Measurements from ENCODE around the gene PRMT1. TPM values are rescaled to one million over a fixed set of nuclear protein-coding genes. Genes with fewer than 3 reads are reported as not detected.

Gene PRMT1
- total and polyA plus RNA-seq, 4 donors, result 35.1 to 67.2 (median 53.8) TPM

DNA sequence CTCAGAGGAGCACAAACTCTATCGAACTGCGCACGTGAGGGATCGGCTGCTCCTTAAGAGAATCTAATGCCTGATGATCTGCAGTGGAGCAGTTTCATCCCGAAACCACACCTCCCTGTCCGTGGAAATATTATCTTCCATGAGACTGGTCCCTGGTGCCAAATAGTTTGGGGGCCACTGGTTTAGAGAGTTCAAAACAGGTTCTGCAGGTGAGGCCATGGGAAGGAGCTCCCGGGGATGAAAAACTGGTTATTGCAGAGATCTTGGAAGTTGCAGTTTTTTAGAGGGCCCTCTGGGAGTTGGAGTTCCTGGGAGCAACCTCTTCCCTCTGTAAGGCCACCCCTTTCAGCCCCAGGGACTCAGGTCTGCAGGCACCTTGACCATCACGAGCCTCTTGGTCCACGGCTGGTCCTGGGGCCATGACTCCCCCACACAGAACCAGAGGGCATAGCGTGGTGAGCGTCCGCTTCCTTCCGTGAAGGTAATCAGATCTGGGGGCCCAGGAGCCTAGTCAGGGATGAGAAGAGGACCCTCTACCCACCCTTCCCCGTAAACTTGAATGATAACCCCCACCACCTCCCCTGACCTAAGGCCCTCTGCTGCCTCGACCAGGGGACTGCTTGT, 16.6 kb upstream of the PRMT1 start:
- WGBS, result 94% methylated on average over 15 of the region's 15 CpGs
- peaks cover 18 to 64% (median 24%) of the 10 kb centered on the region in 4 donors for H3K36me3 ChIP-seq (ENCODE audit: control insufficient read depth in 4 of 4, insufficient read depth in 3 of 4, low read depth in 1 of 4, low read length in 3 of 4)

GRCh38 chr19:49662011-49662410, 15.1 kb upstream of the PRMT1 start:
- no peak overlapping the region for H3K27ac ChIP-seq (ENCODE audit: low read depth in 1 of 2, low read length in 2 of 2)
- H3K36me3 ChIP-seq (ENCODE audit: control insufficient read depth in 4 of 4, insufficient read depth in 3 of 4, low read depth in 1 of 4, low read length in 3 of 4), result peaks cover 16 to 48% (median 18%) of the 10 kb centered on the region in 4 donors
- TF ChIP-seq NR2F2 (IDR thresholded peaks at IDR 0.05) (no peak), GABPA (IDR thresholded peaks at IDR 0.05 in 1 of 2, conservative IDR thresholded peaks at IDR 0.05 in 1 of 2) (no peak), TAF1 (conservative IDR thresholded peaks at IDR 0.05) (no peak), JUND (IDR thresholded peaks at IDR 0.05) (no peak), SP1 (IDR thresholded peaks at IDR 0.05) (no peak)
- no peaks in the 10 kb centered on the region for H3K9me3 ChIP-seq (ENCODE audit: control insufficient read depth in 4 of 4, low read length in 3 of 4)
- no peak for DNase-seq (ENCODE audit: low spot score)
- no peaks in the 10 kb centered on the region for H3K27me3 ChIP-seq (ENCODE audit: control insufficient read depth in 4 of 4, insufficient read depth in 4 of 4, low read length in 3 of 4)
- 96% methylated on average over 16 of the region's 16 CpGs for WGBS
- peaks cover 7 to 35% (median 27%) of the 10 kb centered on the region in 4 donors for H3K4me1 ChIP-seq (ENCODE audit: control insufficient read depth in 4 of 4, insufficient read depth in 4 of 4, low read length in 3 of 4)
- H3K4me3 ChIP-seq (ENCODE audit: low read depth in 1 of 3, low read length in 3 of 3), result no peak overlapping the region
- no peak overlapping the region for H3K9ac ChIP-seq (ENCODE audit: low read depth in 1 of 2, low read length in 2 of 2)

More for the DNA sequence above, 16.6 kb upstream of the PRMT1 start:
- H3K27ac ChIP-seq (ENCODE audit: low read depth in 1 of 2, low read length in 2 of 2), result no peak overlapping the region
- H3K4me1 ChIP-seq (ENCODE audit: control insufficient read depth in 4 of 4, insufficient read depth in 4 of 4, low read length in 3 of 4), result peaks cover 2 to 24% (median 19%) of the 10 kb centered on the region in 4 donors
- H3K9me3 ChIP-seq (ENCODE audit: control insufficient read depth in 4 of 4, low read length in 3 of 4), result no peaks in the 10 kb centered on the region
- H3K27me3 ChIP-seq (ENCODE audit: control insufficient read depth in 4 of 4, insufficient read depth in 4 of 4, low read length in 3 of 4), result no peaks in the 10 kb centered on the region
- H3K9ac ChIP-seq (ENCODE audit: low read depth in 1 of 2, low read length in 2 of 2), result no peak overlapping the region
- H3K4me3 ChIP-seq (ENCODE audit: low read depth in 1 of 3, low read length in 3 of 3), result no peak overlapping the region
- TF ChIP-seq FOXA2 (IDR thresholded peaks at IDR 0.05) (no peak), ATF3 (IDR thresholded peaks at IDR 0.05) (no peak), REST (IDR thresholded peaks at IDR 0.05) (no peak), GABPA (IDR thresholded peaks at IDR 0.05 in 1 of 2, conservative IDR thresholded peaks at IDR 0.05 in 1 of 2) (no peak), RAD21 (IDR thresholded peaks at IDR 0.05) (no peak), TAF1 (conservative IDR thresholded peaks at IDR 0.05) (no peak), RXRA (IDR thresholded peaks at IDR 0.05) (no peak), NR2F2 (IDR thresholded peaks at IDR 0.05) (no peak)
- TF ChIP-seq, protein P1, sequence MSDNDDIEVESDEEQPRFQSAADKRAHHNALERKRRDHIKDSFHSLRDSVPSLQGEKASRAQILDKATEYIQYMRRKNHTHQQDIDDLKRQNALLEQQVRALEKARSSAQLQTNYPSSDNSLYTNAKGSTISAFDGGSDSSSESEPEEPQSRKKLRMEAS (IDR thresholded peaks at IDR 0.05), result no peak
- no peak for DNase-seq (ENCODE audit: low spot score)

GRCh38 chr19:49663224-49663623, 13.8 kb upstream of the PRMT1 start:
- no peak overlapping the region for H3K27ac ChIP-seq (ENCODE audit: low read depth in 1 of 2, low read length in 2 of 2)
- WGBS, result 94% methylated on average over 12 of the region's 12 CpGs
- TF ChIP-seq JUND (IDR thresholded peaks at IDR 0.05) (no peak), HNF4A (conservative IDR thresholded peaks at IDR 0.05) (no peak), SP1 (IDR thresholded peaks at IDR 0.05) (no peak)

More at GRCh38 chr19:49663224-49663623, 13.8 kb upstream of the PRMT1 start:
- Histone ChIP-seq H3K9me3 (ENCODE audit: control insufficient read depth in 4 of 4, low read length in 3 of 4) (no peaks in the 10 kb centered on the region), H3K36me3 (ENCODE audit: control insufficient read depth in 4 of 4, insufficient read depth in 3 of 4, low read depth in 1 of 4, low read length in 3 of 4) (peaks cover 10 to 37% (median 17%) of the 10 kb centered on the region in 4 donors), H3K4me1 (ENCODE audit: control insufficient read depth in 4 of 4, insufficient read depth in 4 of 4, low read length in 3 of 4) (peaks cover 7 to 35% (median 27%) of the 10 kb centered on the region in 4 donors), H3K27me3 (ENCODE audit: control insufficient read depth in 4 of 4, insufficient read depth in 4 of 4, low read length in 3 of 4) (no peaks in the 10 kb centered on the region), H3K4me3 (ENCODE audit: low read depth in 1 of 3, low read length in 3 of 3) (no peak overlapping the region), H3K9ac (ENCODE audit: low read depth in 1 of 2, low read length in 2 of 2) (no peak overlapping the region)
- no peak for DNase-seq (ENCODE audit: low spot score)

All from liver (tissue), 9 donors.